Brain microvascular endothelial cell (primary cell): ENCODE results near the gene CFAP97D2.
"Not testable (repeated sequence)": the region's sequence is repeated elsewhere in the genome, so short reads cannot be mapped to it uniquely, and the experiment has no call there.

Experiments
- DNase-seq: peaks from one replicate; pipeline ENCODE4 v3.0.0-alpha.2; 2020
- H3K27ac ChIP-seq: fragments of 250-450 bp; sonication (Bioruptor Pico); 2 replicates; pipeline ENCODE4 v1.5.1; 2020; ENCODE audit warnings: mild to moderate bottlenecking, moderate library complexity
- H3K27me3 ChIP-seq: fragments of 250-450 bp; sonication (Bioruptor Pico); replicated peaks from 2 replicates; pipeline ENCODE4 v1.5.1; 2020; ENCODE audit warnings: mild to moderate bottlenecking
- H3K36me3 ChIP-seq: fragments of 250-450 bp; sonication (Bioruptor Pico); replicated peaks from 2 replicates; pipeline ENCODE4 v1.5.1; 2020; ENCODE audit warnings: mild to moderate bottlenecking
- H3K4me3 ChIP-seq: 2 replicates; pipeline ENCODE4 v1.5.1; 2011; ENCODE audit warnings: low read depth, mild to moderate bottlenecking, control low read depth, low read length, moderate library complexity
- in situ Hi-C: cut with HindIII; loops from 2 replicates; pipeline ENCODE4 v1.10.0; 2017; ENCODE audit warnings: low sequenced_read_pairs, low pct_ligation_motif_present
- TF ChIP-seq, protein P1 (sequence below): IDR thresholded peaks from 2 replicates; pipeline ENCODE4 v1.5.1; 2011; ENCODE audit warnings: low read depth, mild to moderate bottlenecking, moderate library complexity, low read length, control low read depth, inconsistent platforms; ENCODE audit errors: missing control alignments

Gene CFAP97D2

DNA sequence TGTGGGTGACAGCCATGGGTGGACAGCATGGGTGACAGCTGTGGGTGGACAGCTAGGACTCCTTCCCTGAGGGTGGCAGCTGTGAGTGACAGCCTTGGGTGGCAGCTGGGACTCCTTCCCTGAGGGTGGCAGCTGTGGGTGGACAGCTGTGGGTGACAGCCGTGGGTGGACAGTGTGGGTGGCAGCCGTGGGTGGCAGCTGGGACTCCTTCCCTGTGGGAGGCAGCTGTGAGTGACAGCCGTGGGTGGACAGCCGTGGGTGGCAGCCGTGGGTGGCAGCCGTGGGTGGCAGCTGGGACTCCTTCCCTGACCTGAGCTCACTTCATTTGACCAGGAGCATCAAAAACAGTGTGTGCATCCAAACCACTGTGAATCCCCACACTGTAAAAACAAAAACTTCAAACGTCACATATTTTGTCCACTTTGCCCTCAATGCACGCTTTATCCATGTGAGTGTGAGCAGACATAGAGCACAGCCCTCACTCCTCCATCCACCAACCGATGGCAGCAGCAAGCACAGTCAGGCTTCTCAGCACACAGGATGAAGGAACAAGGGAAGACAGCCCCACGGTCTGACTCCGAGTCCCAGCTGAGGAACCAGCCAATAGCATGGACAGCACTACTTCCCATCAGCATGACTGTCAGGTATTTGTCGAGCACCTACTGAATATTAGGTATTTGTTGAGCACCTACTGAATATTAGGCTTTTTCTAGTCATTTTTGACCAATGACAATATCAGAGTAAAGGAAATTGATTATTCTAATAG, 1.6 kb upstream of the CFAP97D2 start:
- Histone ChIP-seq H3K4me3 (no peak overlapping the region), H3K27me3 (peaks cover 7% of the 10 kb centered on the region), H3K27ac (no peak overlapping the region), H3K36me3 (no peaks in the 10 kb centered on the region)
- DNase-seq: no peak
- in situ Hi-C loops: no loop called here
- TF ChIP-seq, protein P1, sequence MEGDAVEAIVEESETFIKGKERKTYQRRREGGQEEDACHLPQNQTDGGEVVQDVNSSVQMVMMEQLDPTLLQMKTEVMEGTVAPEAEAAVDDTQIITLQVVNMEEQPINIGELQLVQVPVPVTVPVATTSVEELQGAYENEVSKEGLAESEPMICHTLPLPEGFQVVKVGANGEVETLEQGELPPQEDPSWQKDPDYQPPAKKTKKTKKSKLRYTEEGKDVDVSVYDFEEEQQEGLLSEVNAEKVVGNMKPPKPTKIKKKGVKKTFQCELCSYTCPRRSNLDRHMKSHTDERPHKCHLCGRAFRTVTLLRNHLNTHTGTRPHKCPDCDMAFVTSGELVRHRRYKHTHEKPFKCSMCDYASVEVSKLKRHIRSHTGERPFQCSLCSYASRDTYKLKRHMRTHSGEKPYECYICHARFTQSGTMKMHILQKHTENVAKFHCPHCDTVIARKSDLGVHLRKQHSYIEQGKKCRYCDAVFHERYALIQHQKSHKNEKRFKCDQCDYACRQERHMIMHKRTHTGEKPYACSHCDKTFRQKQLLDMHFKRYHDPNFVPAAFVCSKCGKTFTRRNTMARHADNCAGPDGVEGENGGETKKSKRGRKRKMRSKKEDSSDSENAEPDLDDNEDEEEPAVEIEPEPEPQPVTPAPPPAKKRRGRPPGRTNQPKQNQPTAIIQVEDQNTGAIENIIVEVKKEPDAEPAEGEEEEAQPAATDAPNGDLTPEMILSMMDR: no peak

DNA sequence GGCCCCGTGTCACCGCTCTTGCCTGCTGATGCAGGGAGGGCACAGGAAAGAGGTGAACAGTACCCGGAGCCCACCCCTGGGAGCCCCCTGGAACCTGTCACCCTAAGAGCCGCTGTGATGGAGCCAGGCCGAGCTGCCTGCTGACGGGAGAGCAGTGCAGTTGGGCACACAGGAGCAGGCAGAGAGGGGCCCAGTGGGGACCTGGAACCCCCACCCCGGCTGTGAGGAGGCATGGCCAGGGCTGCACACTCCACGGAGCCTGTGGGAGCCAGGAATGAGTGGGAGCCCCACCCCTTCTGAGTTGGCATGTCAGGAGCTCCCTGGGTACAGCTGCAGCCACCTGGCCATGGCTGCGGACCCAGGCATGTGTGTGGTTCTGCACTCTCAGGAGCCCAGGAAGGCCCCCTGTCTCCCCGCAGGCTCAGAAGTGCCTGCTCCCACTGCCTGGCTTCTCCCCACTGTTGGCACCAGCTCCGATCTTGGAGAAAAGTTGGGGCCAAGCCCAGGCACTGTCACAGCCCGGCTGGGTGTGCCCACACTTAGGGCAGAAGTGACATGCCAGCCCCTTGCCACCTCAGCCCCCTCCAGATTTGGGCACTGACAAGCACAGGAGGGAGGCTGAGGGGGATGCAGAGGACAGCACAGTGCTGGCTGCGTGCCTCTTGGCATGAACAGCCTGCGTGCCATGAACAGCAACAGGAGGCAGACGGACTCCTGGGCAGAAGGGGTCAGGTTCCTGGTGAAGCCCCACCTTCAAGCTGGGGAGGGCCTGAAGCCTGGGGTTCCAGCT, 6.3 kb downstream of the CFAP97D2 start:
- Histone ChIP-seq H3K27ac (no peak overlapping the region), H3K4me3 (no peak overlapping the region), H3K27me3 (no peaks in the 10 kb centered on the region), H3K36me3 (no peaks in the 10 kb centered on the region)
- in situ Hi-C loops: no loop called here
- no peak for DNase-seq
- TF ChIP-seq, protein P1: no peak

DNA sequence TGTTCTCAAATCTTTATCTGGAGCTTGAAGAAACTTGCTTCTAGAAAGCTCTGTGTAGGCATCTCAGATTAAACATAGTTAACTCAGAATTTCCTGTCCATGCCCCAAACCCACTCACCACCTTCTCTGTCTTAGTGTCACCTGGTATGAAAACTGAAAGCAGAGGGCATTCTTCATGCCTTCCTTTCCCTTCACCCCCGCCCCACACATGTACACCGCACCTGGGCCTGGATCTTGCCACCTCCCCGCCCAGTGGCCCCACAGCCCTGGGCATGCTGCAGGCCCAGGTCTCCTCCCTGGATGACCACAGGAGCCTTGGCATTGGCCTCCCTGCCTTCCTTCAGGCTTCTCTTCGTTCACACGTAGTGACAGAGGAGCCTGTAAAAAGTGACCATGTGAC, 15.8 kb downstream of the CFAP97D2 start:
- Histone ChIP-seq H3K4me3 (no peak overlapping the region), H3K36me3 (no peaks in the 10 kb centered on the region), H3K27ac (no peak overlapping the region), H3K27me3 (no peaks in the 10 kb centered on the region)
- in situ Hi-C loops: no loop called here
- TF ChIP-seq, protein P1: no peak
- DNase-seq: no peak

DNA sequence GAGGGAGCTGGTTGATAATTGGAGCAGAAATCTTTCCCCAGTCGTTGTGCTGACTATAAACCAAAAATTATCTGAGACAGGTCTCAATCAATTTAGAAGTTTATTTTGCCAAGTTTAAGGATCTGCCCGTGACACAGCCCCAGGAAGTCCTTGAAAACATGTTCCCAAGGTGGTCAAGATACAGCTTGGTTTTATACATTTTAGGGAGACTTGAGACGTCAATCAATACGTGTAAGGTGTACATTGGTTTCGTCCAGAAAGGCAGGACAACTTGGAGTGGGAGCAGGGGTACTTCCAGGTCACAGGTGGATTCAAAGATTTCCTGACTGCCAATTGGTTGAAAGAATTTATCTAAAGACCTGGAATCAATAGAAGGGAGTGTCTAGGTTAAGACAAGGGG, 17.6 kb downstream of the CFAP97D2 start:
- TF ChIP-seq, protein P1: no peak

DNA sequence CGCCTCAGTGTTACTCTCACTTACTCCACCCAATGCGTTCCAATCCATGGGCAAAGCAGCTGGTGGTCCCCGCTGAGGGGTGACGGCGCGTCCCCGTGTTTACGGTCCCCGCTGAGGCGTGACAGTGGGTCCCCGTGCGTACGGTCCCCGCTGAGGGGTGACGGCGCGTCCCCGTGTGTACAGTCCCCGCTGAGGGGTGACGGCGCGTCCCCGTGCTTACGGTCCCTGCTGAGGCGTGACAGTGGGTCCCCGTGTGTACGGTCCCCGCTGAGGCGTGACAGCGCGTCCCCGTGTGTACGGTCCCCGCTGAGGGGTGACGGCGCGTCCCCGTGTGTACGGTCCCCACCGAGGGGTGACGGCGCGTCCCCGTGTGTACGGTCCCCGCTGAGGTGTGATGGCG, 19.5 kb downstream of the CFAP97D2 start:
- in situ Hi-C loops: no loop called here

More for the DNA sequence above, 17.6 kb downstream of the CFAP97D2 start:
- Histone ChIP-seq H3K27ac (no peak overlapping the region), H3K36me3 (no peaks in the 10 kb centered on the region), H3K27me3 (no peaks in the 10 kb centered on the region), H3K4me3 (no peak overlapping the region)
- in situ Hi-C loops: no loop called here
- no peak for DNase-seq

DNA sequence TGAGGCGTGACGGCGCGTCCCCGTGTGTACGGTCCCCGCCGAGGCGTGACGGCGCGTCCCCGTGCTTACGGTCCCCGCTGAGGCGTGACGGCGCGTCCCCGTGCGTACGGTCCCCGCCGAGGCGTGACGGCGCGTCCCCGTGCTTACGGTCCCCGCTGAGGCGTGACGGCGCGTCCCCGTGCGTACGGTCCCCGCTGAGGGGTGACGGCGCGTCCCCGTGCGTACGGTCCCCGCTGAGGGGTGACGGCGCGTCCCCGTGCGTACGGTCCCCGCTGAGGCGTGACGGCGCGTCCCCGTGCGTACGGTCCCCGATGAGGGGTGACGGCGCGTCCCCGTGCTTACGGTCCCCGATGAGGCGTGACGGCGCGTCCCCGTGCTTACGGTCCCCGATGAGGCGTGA, 20.5 kb downstream of the CFAP97D2 start:
- H3K4me3 ChIP-seq, H3K27me3 ChIP-seq, in situ Hi-C loops: not testable (repeated sequence)

More for the DNA sequence above, 19.5 kb downstream of the CFAP97D2 start:
- no peak for DNase-seq
- TF ChIP-seq, protein P1: no peak
- Histone ChIP-seq H3K27ac (no peak overlapping the region), H3K4me3 (no peak overlapping the region), H3K27me3 (no peaks in the 10 kb centered on the region), H3K36me3 (no peaks in the 10 kb centered on the region)

More for the DNA sequence above, 20.5 kb downstream of the CFAP97D2 start:
- H3K27ac ChIP-seq, DNase-seq, H3K36me3 ChIP-seq: not testable (repeated sequence)
